Measurements from ENCODE around the gene CHL1.
"Not testable (repeated sequence)": the region's sequence is repeated elsewhere in the genome, so short reads cannot be mapped to it uniquely, and the experiment has no call there.

The CHL1 gene

DNA sequence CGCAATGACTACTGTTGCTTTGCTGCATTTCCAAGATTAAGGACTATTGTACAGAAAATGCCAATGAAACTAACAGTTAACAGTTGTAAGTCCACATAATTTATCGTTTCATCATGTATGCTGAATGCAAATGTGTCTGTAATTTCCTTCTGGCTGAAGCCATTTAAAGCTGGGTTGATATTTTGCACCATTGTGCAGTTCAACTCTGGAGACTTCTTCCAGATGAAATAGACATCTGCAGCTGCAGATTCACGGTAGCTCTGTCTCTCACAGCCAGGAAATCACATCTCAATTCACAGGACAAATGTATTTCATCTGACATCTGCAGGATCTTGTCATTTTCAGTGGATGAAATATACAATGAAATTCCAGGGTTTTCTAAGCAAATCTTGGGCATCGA lies 145.4 kb downstream of the CHL1 start:
- no peak for DNase-seq (ENCODE audit: low spot score)

- no peak for DNase-seq (ENCODE audit: low spot score)
Measured at GRCh38 chr3:346186-346585, 149.6 kb downstream of the CHL1 start.

DNA sequence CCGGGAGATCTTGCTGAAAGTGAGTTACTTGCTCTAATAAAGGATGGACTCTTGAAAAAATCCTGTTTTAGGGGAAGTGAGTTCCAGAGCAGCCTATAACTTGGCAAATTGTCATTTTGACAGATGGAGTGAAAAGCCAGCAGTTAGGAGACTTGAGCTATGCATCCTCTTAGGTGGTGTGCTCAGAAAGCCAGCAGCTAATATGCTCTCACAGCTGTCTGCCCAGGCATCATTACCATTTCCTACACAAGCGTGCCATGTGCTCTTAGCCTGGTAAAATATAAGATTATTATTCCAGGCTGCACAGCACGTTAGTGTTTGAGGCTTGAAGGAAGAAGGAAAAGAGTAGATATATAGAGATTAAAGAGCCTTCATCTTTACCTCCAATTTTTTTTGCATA lies 151.0 kb downstream of the CHL1 start:
- no peak for DNase-seq (ENCODE audit: low spot score)

- DNase-seq (ENCODE audit: low spot score): no peak
Measured at GRCh38 chr3:350871-351371, 154.4 kb downstream of the CHL1 start.

GRCh38 chr3:352599-352998 lies 156.0 kb downstream of the CHL1 start:
- DNase-seq (ENCODE audit: low spot score): no peak

DNA sequence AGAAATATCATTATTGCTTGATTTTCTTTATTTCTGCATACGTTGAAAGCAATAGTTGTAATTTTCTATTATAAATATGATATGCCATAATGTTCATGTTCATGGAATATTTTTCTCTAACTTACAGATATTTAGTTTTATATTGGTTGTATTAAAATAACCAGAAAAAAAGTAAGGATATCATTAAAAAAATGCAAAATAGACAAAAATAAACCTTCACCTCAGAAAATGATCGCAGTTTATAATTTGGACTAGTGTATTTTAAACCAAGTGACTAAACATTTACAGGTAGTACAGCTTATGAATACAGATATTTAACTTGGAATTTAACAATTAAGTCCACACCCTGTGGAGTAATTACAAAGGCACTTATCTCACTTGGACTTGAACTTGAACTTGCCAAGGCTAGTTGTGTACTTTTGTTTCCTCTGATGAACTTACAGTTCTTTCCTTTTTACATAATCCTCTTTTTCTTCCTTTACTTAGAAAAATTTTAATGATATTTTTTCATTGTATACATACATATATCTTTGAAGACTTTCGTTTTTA lies 156.7 kb downstream of the CHL1 start:
- DNase-seq (ENCODE audit: low spot score): no peak

DNA sequence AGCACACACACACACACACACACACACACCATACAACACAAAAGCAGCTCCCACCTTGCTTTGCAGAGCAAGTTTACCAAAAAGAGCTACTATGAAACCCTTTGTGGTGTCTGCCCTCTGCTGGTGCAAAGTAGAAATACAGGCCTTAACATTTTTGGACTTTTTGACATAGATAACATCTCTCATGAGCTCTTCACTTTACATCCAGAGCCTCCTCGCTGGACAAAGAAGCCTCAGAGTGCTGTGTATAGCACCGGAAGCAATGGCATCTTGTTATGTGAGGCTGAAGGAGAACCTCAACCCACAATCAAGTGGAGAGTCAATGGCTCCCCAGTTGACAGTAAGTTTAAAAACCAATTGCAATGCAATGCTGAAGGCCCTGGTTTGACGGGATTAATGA lies 157.9 kb downstream of the CHL1 start:
- DNase-seq (ENCODE audit: low spot score): peak; percentile 18

GRCh38 chr3:355622-356021 lies 159.1 kb downstream of the CHL1 start:
- DNase-seq (ENCODE audit: low spot score): no peak

DNA sequence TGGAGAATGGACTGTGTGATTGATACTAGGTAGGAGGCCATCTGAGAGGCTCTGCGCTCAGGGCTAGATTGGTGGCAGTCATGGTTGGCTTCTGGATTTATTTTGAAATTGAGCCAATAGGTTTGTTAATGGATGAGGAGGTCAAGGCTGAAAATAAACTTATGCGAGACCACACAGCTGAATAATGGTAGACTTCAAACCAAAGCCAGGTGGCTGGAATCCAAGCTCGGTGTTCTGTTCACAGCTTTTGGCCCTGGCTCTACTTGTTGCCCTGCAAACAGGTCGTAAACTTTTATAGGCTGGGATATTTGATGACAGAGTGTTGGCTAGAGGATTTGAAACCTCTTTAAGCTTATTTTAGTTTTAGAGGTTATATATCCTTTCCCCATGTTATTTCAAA lies 160.4 kb downstream of the CHL1 start:
- no peak for DNase-seq (ENCODE audit: low spot score)

DNA sequence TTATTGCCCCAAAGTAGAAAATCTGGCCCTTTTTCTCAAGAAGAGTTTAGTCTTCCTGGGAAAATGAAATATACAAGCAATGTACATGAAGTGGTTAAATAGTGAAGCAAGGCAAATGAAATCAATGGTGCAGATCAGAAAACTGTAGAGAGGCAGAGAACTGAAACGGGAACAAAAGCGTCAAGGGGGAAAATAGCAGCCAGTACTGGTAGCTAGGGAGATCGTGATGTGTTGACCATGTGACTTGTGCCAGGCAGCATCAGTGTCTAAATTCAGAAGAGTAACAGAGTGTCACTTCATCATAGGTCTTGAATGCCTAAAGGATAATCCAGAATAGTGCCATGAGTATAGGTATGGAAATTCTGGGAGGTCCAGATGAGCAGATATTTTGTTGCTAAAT lies 163.1 kb downstream of the CHL1 start:
- no peak for DNase-seq (ENCODE audit: low spot score)

DNA sequence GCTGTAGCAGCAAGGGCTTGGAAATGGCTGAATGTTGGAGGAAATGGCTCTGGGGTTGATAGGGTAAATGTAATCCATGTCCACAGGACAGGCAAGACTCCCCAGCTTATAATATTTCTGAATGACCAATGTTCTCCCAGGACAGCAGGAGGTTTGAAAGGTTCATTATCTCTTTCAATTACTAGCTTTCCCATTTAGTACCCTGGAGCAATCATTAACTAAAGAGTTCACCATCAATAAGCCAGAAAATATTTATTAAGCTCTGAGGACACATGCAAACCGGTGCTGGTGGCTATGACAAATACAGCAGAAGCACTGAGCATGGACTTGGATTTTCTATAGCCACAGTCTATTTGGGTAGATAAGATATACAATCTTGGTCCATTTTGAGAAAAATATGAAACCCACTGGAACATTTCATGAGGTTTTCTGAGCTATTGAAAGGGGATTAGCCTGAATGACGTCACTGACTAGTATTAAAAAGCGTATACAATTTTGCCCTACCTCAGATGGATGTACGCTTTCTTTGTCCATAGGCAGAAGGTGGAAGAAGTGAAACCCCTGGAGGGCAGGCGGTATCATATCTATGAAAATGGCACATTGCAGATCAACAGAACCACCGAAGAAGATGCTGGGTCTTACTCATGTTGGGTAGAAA lies 166.2 kb downstream of the CHL1 start:
- DNase-seq (ENCODE audit: low spot score): no peak

DNA sequence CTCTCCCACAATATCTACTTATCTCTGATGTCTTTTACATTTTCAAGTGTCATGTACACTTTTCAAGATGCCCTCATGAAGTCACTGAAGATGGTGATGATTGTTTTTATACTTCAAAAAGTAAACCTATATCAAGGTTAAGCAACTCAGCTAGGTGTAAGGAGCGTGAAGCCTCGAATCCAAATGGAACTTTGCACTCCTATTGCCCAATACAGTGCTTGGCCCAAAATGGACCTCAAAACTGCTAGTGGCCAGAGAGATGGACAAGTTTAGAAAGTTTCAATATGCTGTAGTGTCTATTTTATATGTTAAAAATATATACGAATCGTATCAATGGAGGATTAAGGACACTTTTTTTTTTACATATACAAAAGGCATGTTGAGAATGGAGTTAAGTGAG lies 167.7 kb downstream of the CHL1 start:
- DNase-seq (ENCODE audit: low spot score): no peak

GRCh38 chr3:365268-365667 lies 168.7 kb downstream of the CHL1 start:
- DNase-seq (ENCODE audit: low spot score): no peak

GRCh38 chr3:366253-366652 lies 169.7 kb downstream of the CHL1 start:
- DNase-seq (ENCODE audit: low spot score): not testable (repeated sequence)

DNA sequence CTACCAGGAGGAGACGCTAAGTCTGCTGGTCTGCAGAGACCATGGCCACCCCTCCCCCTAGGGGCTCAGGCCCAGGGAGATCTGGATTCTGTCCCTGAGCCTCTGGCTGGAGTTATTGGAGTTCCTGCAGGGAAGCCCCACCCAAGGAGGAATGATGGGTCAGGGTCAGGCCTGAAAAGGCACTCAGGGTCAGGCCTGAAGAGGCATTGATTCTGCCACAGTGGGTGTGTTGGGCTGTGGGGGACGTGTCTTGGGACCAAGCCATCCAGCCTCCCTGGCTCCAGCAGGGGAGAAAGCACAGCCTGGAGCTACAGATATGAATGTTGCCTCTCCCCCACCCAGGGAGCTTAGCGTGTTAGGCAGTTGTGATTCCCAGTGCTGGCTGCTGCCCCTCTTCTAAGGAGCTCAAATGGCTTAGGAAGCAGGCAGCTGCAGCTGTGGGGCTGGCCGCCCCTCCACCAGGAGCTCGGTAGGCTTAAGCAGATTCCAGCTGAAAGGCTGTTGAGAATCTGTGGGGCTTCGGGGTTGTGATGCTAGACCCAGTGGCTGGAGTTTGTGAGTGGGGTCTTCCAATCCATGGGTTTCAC lies 176.7 kb downstream of the CHL1 start:
- DNase-seq (ENCODE audit: low spot score): no peak

GRCh38 chr3:374459-374858 lies 177.9 kb downstream of the CHL1 start:
- DNase-seq (ENCODE audit: low spot score): no peak

GRCh38 chr3:377158-377561 lies 180.6 kb downstream of the CHL1 start:
- DNase-seq (ENCODE audit: low spot score): no peak

GRCh38 chr3:380801-381200 lies 184.2 kb downstream of the CHL1 start:
- no peak for DNase-seq (ENCODE audit: low spot score)

DNA sequence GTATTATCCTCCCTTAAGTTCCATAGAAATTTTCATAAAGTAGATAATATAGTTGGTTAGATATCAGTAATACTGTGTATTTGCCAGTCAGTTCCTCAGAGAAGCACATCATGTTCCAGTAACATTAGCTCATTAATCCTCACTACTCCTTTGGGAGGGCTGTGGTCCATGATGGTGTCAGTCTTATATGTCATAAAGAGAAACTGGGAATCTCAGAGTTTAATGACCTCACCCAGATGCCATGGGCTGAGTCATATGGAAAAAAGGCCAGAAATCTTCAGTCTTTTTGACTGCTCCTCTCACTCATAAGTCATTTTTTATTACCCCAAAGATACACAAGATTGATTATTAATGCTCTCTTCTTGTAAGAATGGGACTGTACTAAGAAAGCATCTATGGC lies 188.6 kb downstream of the CHL1 start:
- DNase-seq (ENCODE audit: low spot score): no peak

DNA sequence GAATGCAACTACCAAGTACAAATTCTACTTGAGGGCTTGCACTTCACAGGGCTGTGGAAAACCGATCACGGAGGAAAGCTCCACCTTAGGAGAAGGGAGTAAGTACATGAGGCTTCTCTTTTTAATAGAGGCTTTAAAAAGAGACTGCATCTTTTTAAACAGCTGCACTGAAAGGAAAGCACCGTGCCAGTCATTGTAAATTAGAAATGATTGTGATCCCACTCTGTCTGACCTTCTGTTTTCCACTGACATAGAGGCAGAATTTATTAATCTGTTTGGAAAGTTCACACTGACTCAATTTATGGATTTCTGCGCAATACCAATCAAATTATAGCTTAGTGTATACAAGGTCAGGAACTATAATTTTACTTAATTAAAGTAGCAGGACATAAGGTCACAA lies 198.2 kb downstream of the CHL1 start:
- no peak for DNase-seq (ENCODE audit: low spot score)

DNA sequence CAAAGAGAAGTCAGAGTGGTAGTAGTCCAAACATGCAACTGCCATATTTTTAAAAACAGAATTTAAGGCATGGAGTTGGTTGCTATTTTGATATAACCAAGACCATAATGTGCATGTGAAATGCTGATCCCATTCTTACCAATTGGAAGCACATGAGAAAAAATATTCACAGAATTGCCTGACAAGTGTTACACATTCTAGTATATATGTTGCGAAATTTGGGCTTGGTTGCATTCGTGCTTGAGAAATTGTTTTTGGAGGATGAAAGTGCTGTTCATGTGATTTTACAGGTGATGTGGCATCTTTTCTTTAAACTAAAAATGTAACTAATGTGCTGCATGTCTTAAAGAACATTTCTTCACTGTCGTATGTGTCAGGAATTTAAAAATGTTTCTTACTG lies 199.7 kb downstream of the CHL1 start:
- DNase-seq (ENCODE audit: low spot score): no peak

- DNase-seq (ENCODE audit: low spot score): no peak
Measured at GRCh38 chr3:399647-400046, 203.1 kb downstream of the CHL1 start.

- no peak for DNase-seq (ENCODE audit: low spot score)
Measured at GRCh38 chr3:403826-404225, 207.3 kb downstream of the CHL1 start.

GRCh38 chr3:409011-409410 lies 212.4 kb downstream of the CHL1 start:
- DNase-seq (ENCODE audit: low spot score): no peak
